ENCODE data around the gene CPNE4. TPM values are rescaled to one million over a fixed set of nuclear protein-coding genes. Genes with fewer than 3 reads are reported as not detected.

The CPNE4 gene
- total RNA-seq, 2 experiments from 2014 or later = not detected

DNA sequence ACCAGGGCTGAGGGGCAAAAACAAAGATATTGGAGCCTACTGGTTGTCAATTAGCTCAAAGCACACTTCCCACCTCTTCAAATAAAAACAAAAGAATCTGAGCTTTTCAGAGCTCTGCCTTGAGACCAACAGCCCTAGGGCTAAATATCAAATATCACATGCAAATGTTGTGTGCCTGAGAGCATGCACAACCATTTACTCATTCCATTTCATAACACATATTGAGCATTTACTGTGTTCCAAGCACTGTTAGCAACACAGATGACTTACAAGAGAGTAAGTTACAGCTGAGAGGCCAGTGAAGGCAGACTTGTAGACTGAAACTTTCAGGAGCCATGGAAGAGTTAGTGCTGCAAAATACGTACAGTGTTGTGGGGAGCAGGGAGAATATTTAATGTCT, 222.4 kb downstream of the CPNE4 start:
- Mint-ChIP-seq H3K27ac (no peak overlapping the region), H3K36me3 (ENCODE audit: low read depth) (no peaks in the 10 kb centered on the region), H3K4me1 (no peaks in the 10 kb centered on the region), H3K27me3 (peaks cover 8% of the 10 kb centered on the region), H3K9me3 (no peaks in the 10 kb centered on the region), H3K4me3 (no peak overlapping the region)
- no peak for DNase-seq
- CTCF ChIA-PET = no interaction called here
- POLR2A ChIA-PET = no interaction called here

GRCh38 chr3:131811481-131811880, 223.3 kb downstream of the CPNE4 start:
- no peak overlapping the region for H3K27ac Mint-ChIP-seq
- H3K27me3 Mint-ChIP-seq = peaks cover 8% of the 10 kb centered on the region
- no peaks in the 10 kb centered on the region for H3K9me3 Mint-ChIP-seq
- ChIA-PET POLR2A (no interaction called here), CTCF (no interaction called here)
- H3K4me3 Mint-ChIP-seq = no peak overlapping the region
- DNase-seq = no peak
- no peaks in the 10 kb centered on the region for H3K4me1 Mint-ChIP-seq
- H3K36me3 Mint-ChIP-seq (ENCODE audit: low read depth) = no peaks in the 10 kb centered on the region

DNA sequence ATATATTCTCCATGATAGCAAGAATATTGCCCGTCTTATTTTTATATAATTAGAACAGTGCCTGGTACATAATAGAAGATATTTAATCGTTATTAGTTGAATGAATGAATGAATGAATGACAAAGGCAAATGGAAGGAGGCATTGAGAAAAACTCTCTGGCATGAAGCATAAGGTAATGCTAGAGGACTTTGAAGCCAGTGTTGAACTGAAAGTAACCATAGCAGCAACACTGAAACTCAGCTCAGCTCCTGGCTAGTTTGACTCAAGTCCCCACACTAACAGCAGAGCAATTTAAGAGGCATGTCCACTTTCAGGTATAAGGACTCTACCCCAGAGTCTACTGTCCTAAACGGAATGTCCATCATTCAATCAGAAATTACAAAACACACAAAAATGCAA, 227.0 kb downstream of the CPNE4 start:
- no peak overlapping the region for H3K27ac Mint-ChIP-seq
- ChIA-PET CTCF (no interaction called here), POLR2A (no interaction called here)
- H3K36me3 Mint-ChIP-seq (ENCODE audit: low read depth) = no peaks in the 10 kb centered on the region
- no peaks in the 10 kb centered on the region for H3K9me3 Mint-ChIP-seq
- no peaks in the 10 kb centered on the region for H3K4me1 Mint-ChIP-seq
- H3K27me3 Mint-ChIP-seq = peaks cover 8% of the 10 kb centered on the region
- no peak overlapping the region for H3K4me3 Mint-ChIP-seq
- no peak for DNase-seq

DNA sequence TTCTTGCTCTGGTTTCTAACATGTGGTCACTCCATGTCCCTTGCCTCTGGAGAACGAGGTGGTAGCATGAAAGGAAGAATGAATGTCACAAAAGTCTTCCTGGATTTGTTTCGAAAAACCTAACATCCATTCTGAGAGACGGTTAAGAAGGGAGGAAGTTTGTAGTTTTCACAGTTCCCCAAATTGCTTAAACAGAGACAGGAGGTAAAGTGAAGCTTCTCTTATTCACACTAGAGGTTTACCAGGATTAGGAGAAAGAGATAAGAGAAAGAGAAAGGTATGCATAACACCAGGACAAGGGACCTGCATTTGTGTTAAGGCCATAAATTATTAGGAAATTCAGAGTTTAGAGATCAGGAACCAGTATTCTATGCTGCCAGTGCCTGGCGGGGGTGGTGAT, 228.1 kb downstream of the CPNE4 start:
- no peak overlapping the region for H3K4me3 Mint-ChIP-seq
- H3K36me3 Mint-ChIP-seq (ENCODE audit: low read depth) = no peaks in the 10 kb centered on the region
- H3K27me3 Mint-ChIP-seq = peaks cover 7% of the 10 kb centered on the region
- no peaks in the 10 kb centered on the region for H3K4me1 Mint-ChIP-seq
- DNase-seq = no peak
- ChIA-PET POLR2A (no interaction called here), CTCF (no interaction called here)
- H3K9me3 Mint-ChIP-seq = no peaks in the 10 kb centered on the region
- no peak overlapping the region for H3K27ac Mint-ChIP-seq

DNA sequence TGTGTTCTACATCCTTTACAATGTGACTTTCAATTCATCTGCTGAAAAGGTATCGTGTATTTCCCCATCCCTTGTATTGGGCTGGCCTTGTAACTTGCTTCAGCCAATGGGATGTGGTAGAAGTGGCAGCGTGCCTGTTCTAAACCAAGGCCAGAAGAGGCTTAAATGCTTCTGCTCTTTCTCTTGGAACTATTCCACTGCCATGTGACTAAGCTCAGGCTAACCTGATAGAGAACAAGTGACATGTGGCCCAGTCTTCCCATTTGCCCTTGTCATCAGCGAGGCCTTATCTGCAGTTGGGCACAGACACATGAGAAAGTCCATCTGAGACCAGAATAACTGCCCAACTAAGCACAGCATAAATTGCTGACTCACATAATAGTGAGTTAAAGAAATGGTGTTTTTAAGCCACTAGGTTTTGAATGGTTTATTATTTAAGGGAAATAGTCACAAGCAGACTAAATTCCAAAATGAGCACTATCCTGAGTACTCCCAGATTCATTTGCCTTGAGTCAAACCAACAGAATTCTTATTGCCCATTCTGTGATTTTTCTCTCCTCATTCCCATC, 230.2 kb downstream of the CPNE4 start:
- H3K9me3 Mint-ChIP-seq = no peaks in the 10 kb centered on the region

DNA sequence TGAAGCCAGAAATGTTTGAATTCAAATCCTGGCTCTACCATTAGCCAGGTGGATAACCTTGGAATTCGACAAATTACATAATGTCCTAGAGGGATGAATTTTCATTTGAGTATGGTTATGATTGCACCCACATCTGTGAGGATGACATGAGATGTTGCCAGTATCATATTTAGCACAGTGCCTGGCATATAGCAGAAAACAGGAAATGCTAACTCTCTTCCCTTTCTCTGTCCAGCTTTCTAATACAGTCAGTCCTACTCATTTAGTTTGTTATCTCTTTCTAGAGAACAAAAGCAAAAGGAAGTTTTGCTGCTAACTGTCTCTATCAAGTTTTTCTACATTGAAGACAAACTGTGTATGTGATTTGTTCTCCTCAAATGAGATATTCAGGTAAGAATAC, 231.7 kb downstream of the CPNE4 start:
- no peaks in the 10 kb centered on the region for H3K27me3 Mint-ChIP-seq
- ChIA-PET POLR2A (no interaction called here), CTCF (no interaction called here)
- H3K4me3 Mint-ChIP-seq = no peak overlapping the region
- H3K27ac Mint-ChIP-seq = no peak overlapping the region
- no peaks in the 10 kb centered on the region for H3K9me3 Mint-ChIP-seq
- no peak for DNase-seq
- no peaks in the 10 kb centered on the region for H3K4me1 Mint-ChIP-seq
- H3K36me3 Mint-ChIP-seq (ENCODE audit: low read depth) = no peaks in the 10 kb centered on the region

More for the DNA sequence above, 230.2 kb downstream of the CPNE4 start:
- H3K36me3 Mint-ChIP-seq (ENCODE audit: low read depth) = no peaks in the 10 kb centered on the region
- no peak overlapping the region for H3K4me3 Mint-ChIP-seq
- ChIA-PET POLR2A (no interaction called here), CTCF (no interaction called here)
- no peaks in the 10 kb centered on the region for H3K4me1 Mint-ChIP-seq
- H3K27me3 Mint-ChIP-seq = peaks cover 4% of the 10 kb centered on the region
- no peak for DNase-seq
- H3K27ac Mint-ChIP-seq = no peak overlapping the region

GRCh38 chr3:131802029-131802428, 232.8 kb downstream of the CPNE4 start:
- Mint-ChIP-seq H3K36me3 (ENCODE audit: low read depth) (no peaks in the 10 kb centered on the region), H3K27ac (no peak overlapping the region), H3K4me3 (no peak overlapping the region), H3K27me3 (no peaks in the 10 kb centered on the region), H3K4me1 (no peaks in the 10 kb centered on the region), H3K9me3 (no peaks in the 10 kb centered on the region)
- no peak for DNase-seq
- POLR2A ChIA-PET = interaction anchor here (0.5 kb wide), 1 partner anchor 102 kb away, joined by 3 read pairs; no protein-coding TSS in a partner anchor
- CTCF ChIA-PET = no interaction called here

GRCh38 chr3:131801566-131801965, 233.2 kb downstream of the CPNE4 start:
- no peaks in the 10 kb centered on the region for H3K27me3 Mint-ChIP-seq
- DNase-seq = no peak
- ChIA-PET CTCF (no interaction called here), POLR2A (no interaction called here)
- no peak overlapping the region for H3K27ac Mint-ChIP-seq
- no peaks in the 10 kb centered on the region for H3K9me3 Mint-ChIP-seq
- no peak overlapping the region for H3K4me3 Mint-ChIP-seq
- no peaks in the 10 kb centered on the region for H3K36me3 Mint-ChIP-seq (ENCODE audit: low read depth)
- peaks cover 2% of the 10 kb centered on the region for H3K4me1 Mint-ChIP-seq

GRCh38 chr3:131797776-131798175, 237.0 kb downstream of the CPNE4 start:
- peaks cover 5% of the 10 kb centered on the region for H3K27me3 Mint-ChIP-seq
- H3K27ac Mint-ChIP-seq = no peak overlapping the region
- H3K9me3 Mint-ChIP-seq = no peaks in the 10 kb centered on the region
- CTCF ChIA-PET = no interaction called here
- H3K36me3 Mint-ChIP-seq (ENCODE audit: low read depth) = no peaks in the 10 kb centered on the region
- no peak for DNase-seq
- no peak overlapping the region for H3K4me3 Mint-ChIP-seq
- POLR2A ChIA-PET = no interaction called here
- peaks cover 11% of the 10 kb centered on the region for H3K4me1 Mint-ChIP-seq

DNA sequence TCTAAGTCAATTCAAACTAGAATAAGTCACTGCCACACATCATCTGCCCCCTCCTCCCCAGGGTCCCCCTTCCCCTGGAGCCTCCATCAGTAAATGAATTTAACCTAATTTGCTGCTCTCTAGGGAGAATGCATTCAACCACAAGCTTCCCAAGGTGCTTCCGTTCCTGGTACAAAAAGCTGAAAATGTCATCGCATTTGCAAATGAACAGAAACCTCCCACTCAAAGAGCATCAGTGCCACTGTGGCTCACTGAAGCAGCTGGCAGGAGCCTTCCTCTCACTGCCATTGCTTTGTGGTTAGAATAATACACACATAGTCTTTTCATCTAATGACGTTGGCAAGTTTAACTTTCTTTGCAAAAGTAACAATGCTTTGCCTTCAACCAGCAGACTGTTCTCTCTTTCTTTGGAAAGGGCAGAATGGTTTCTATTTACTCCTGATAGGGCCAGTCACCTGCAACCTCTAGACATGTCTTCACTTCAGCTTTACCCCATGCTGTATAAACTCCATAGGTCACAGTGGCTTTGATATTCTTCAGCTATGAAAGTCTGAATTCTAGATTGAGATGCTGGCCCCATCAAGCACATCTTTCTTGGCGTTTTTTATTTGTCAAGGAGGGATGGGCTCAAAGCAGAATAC, 238.1 kb downstream of the CPNE4 start:
- H3K36me3 Mint-ChIP-seq (ENCODE audit: low read depth) = no peaks in the 10 kb centered on the region
- CTCF ChIA-PET = interaction anchor here (1.0 to 2.4 kb wide), 6 partner anchors 30 to 764 kb away, joined by 3 to 13 read pairs (median 4); no protein-coding TSS in a partner anchor
- H3K27me3 Mint-ChIP-seq = peaks cover 7% of the 10 kb centered on the region
- no peaks in the 10 kb centered on the region for H3K9me3 Mint-ChIP-seq
- H3K4me1 Mint-ChIP-seq = peaks cover 11% of the 10 kb centered on the region
- no peak overlapping the region for H3K4me3 Mint-ChIP-seq
- no peak overlapping the region for H3K27ac Mint-ChIP-seq
- POLR2A ChIA-PET = no interaction called here
- no peak for DNase-seq

DNA sequence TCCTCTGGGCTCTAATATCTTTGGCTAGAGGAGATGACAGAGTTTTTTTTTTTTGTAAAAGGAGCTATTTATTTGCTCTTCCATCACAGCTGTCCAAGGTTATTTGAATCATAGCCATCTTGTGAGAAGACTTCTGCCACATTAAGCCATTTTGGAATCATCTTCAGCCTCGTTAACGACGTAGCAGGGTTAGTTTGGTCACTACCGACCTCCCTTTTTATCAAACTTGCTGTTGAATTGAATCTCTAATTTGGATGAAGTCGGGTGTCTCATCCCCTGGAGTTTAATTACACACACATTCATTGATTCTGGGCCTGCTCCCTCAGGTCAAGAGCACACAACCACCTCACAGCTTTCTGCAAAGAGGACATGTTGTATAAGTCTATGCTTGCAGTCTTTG, 238.7 kb downstream of the CPNE4 start:
- CTCF ChIA-PET = interaction anchor here (1.0 to 2.4 kb wide), 8 partner anchors 11 to 768 kb away, joined by 3 to 13 read pairs (median 4); no protein-coding TSS in a partner anchor
- POLR2A ChIA-PET = no interaction called here

DNA sequence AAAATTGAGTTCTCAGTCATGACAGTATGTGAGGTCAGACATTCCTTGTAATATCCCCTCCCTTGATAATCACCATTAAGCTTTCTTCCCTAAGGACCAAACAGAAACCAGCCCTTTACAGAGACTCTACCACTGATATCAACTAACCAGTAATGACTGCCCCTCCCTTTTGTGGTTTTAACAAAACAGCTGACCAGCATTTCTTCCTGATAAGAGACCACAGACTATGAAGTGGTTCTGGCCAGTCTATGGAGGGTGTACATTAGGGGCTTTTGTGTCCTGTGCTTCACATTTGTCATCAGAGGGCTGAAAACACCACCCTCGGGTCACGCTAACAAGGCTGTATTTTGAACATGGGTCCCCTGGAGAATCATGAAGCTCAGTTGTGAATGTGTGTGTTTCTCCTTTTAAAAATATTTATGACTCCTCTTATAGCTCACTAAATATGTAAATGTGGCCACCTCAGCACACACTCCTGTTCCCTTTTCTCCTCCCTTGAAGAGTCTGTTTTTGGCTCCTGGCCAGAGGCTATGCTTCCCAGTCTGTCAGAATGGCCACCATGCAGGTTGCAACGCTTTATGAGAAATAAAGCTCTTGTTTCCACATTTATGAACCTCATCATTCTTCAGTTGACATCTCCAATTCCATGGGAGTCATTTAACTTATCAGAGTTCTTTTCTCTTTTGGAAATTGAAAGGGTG, 239.3 kb downstream of the CPNE4 start:
- H3K9me3 Mint-ChIP-seq = no peaks in the 10 kb centered on the region
- no peaks in the 10 kb centered on the region for H3K36me3 Mint-ChIP-seq (ENCODE audit: low read depth)
- peaks cover 11% of the 10 kb centered on the region for H3K4me1 Mint-ChIP-seq
- H3K27ac Mint-ChIP-seq = no peak overlapping the region
- H3K4me3 Mint-ChIP-seq = no peak overlapping the region
- POLR2A ChIA-PET = no interaction called here
- CTCF ChIA-PET = interaction anchor here (1.0 to 2.4 kb wide), 9 partner anchors 10 to 767 kb away, joined by 3 to 13 read pairs (median 4); no protein-coding TSS in a partner anchor
- H3K27me3 Mint-ChIP-seq = peaks cover 7% of the 10 kb centered on the region
- no peak for DNase-seq

More for the DNA sequence above, 238.7 kb downstream of the CPNE4 start:
- no peaks in the 10 kb centered on the region for H3K36me3 Mint-ChIP-seq (ENCODE audit: low read depth)
- H3K9me3 Mint-ChIP-seq = no peaks in the 10 kb centered on the region
- H3K4me3 Mint-ChIP-seq = no peak overlapping the region
- H3K4me1 Mint-ChIP-seq = peaks cover 11% of the 10 kb centered on the region
- no peak overlapping the region for H3K27ac Mint-ChIP-seq
- DNase-seq = no peak
- H3K27me3 Mint-ChIP-seq = peaks cover 7% of the 10 kb centered on the region

DNA sequence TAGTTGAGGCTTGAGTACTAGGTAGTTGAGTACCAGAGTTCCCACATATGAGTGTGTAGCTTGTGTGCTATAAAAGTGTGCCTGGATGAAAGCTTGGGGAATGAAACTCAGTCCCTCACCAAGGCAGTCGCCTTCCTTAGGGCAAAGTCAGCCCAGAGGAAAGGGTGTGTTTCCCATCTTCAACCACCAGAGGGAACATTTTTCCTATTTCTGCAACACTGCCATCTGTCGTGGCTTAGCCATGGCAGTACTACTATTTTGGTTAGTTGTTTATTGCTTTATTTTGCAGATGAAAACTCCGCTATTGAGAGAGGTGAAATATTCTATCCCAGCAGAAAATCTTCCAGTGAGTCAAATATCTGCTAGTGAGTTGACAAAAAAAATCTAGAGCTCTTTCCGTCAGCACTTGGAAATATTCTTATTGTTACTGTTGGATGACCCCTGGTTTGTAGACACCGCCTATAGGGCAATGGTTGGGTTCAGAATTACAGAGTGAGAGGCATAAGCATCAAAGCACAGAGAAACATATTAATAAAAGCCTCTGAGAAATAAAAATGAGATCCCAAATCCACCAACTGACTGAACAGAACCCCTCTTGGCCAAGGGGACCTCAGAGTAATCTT, 239.9 kb downstream of the CPNE4 start:
- DNase-seq = no peak

More for the DNA sequence above, 239.9 kb downstream of the CPNE4 start:
- H3K4me3 Mint-ChIP-seq = no peak overlapping the region
- H3K27me3 Mint-ChIP-seq = peaks cover 7% of the 10 kb centered on the region
- CTCF ChIA-PET = interaction anchor here (1.0 to 2.4 kb wide), 8 partner anchors 10 to 767 kb away, joined by 3 to 13 read pairs (median 4); no protein-coding TSS in a partner anchor
- H3K36me3 Mint-ChIP-seq (ENCODE audit: low read depth) = no peaks in the 10 kb centered on the region
- H3K27ac Mint-ChIP-seq = no peak overlapping the region
- H3K9me3 Mint-ChIP-seq = no peaks in the 10 kb centered on the region
- H3K4me1 Mint-ChIP-seq = peaks cover 11% of the 10 kb centered on the region
- POLR2A ChIA-PET = no interaction called here
